SK-N-SH (cell line): Measurements from ENCODE around the gene TXNDC11. TPM values are rescaled to one million over a fixed set of nuclear protein-coding genes. Genes with fewer than 3 reads are reported as not detected.

ENCODE experiments used
- CTCF ChIA-PET: fragments of 300-600, 350-600 bp; formaldehyde crosslinking; extraction: SDS; loops from one replicate; lab custom pipeline; 2021; lab: Yijun Ruan, JAX
- POLR2A ChIA-PET: fragments of 350-600 bp; sonication (Branson Sonifier 250); formaldehyde crosslinking; extraction: SDS; loops from one replicate; lab custom pipeline; 2020; ENCODE audit warnings: antibody characterized with exemption, inconsistent platforms; lab: Yijun Ruan, JAX
- DNase-seq: peaks from one replicate; pipeline ENCODE4 v3.0.0; 2012
- H2AFZ ChIP-seq: fragments of 200-600 bp; sonication (generic); 2 replicates; pipeline ENCODE4 v1.8.1; 2016; ENCODE audit warnings: antibody characterized with exemption, mild to moderate bottlenecking, low read depth
- H3F3A ChIP-seq: fragments of 200-600 bp; sonication (generic); replicated peaks from 2 replicates; pipeline ENCODE3; 2016; ENCODE audit warnings: antibody characterized with exemption, mild to moderate bottlenecking; ENCODE audit not compliant: insufficient read depth
- H3K27ac ChIP-seq, 2 experiments: fragments of 200-500 bp in 1 of 2; fragments of 200-600 bp in 1 of 2; sonication (Bioruptor generic) in 1 of 2; sonication (generic), shearing (Covaris generic) in 1 of 2; 2 replicates each; pipeline versions ENCODE4 v1.5.1 to v1.6.1; 2014 to 2016; ENCODE audit warnings: low read depth in 2 of 2, inconsistent platforms in 1 of 2, low read length in 1 of 2, mild to moderate bottlenecking in 1 of 2, mixed read lengths in 1 of 2
- H3K27me3 ChIP-seq: fragments of 200-600 bp; sonication (generic), shearing (Covaris generic); 2 replicates; pipeline ENCODE4 v1.6.1; 2016; ENCODE audit warnings: mixed run types; ENCODE audit not compliant: insufficient read depth
- H3K36me3 ChIP-seq, 2 experiments: fragments of 200-500 bp in 1 of 2; fragments of 200-600 bp in 1 of 2; sonication (Bioruptor generic) in 1 of 2; sonication (generic) in 1 of 2; replicated peaks in 1 of 2; 2 replicates each; pipeline versions ENCODE3 to v1.5.1; 2014 to 2016; ENCODE audit warnings: low read length in 1 of 2, mild to moderate bottlenecking in 1 of 2; ENCODE audit not compliant: insufficient read depth in 2 of 2, control insufficient read depth in 1 of 2
- H3K4me1 ChIP-seq, 2 experiments: fragments of 200-500 bp in 1 of 2; fragments of 200-600 bp in 1 of 2; sonication (Bioruptor generic) in 1 of 2; sonication (generic), shearing (Covaris generic) in 1 of 2; 2 replicates each; pipeline versions ENCODE4 v1.5.1 to v1.6.1; 2014 to 2016; ENCODE audit warnings: low read depth in 1 of 2, low read length in 1 of 2, mixed run types in 1 of 2; ENCODE audit not compliant: insufficient read depth in 2 of 2, control insufficient read depth in 1 of 2
- H3K4me2 ChIP-seq: fragments of 200-600 bp; sonication (generic), shearing (Covaris generic); 2 replicates; pipeline ENCODE4 v1.6.1; 2017; ENCODE audit warnings: mixed run types
- H3K4me3 ChIP-seq, 2 experiments: fragments of 200-500 bp in 1 of 2; fragments of 200-600 bp in 1 of 2; sonication (Bioruptor generic) in 1 of 2; sonication (generic), shearing (Covaris generic) in 1 of 2; 2 replicates each; pipeline versions ENCODE4 v1.5.1 to v1.8.1; 2014 to 2016; ENCODE audit warnings: low read depth in 2 of 2, inconsistent platforms in 1 of 2, low read length in 1 of 2, mild to moderate bottlenecking in 1 of 2, mixed read lengths in 1 of 2, moderate library complexity in 1 of 2
- H3K79me2 ChIP-seq: fragments of 200-600 bp; sonication (generic); 2 replicates; pipeline ENCODE4 v1.8.1; 2017; ENCODE audit warnings: mild to moderate bottlenecking; ENCODE audit not compliant: insufficient read depth
- H3K9ac ChIP-seq: fragments of 200-600 bp; sonication (generic); 2 replicates; pipeline ENCODE4 v1.6.1; 2017; ENCODE audit warnings: mixed run types
- H3K9me2 ChIP-seq: fragments of 200-600 bp; sonication (generic); 2 replicates; pipeline ENCODE4 v1.6.1; 2017; ENCODE audit warnings: mixed run types
- H3K9me3 ChIP-seq: fragments of 200-600 bp; sonication (generic); 2 replicates; pipeline ENCODE4 v1.6.1; 2017; ENCODE audit warnings: mixed run types, mild to moderate bottlenecking, moderate library complexity
- H4K20me1 ChIP-seq: fragments of 200-600 bp; sonication (generic); 2 replicates; pipeline ENCODE4 v1.6.1; 2017; ENCODE audit warnings: mild to moderate bottlenecking, mixed run types; ENCODE audit not compliant: insufficient read depth
- CTCF ChIP-seq: fragments of 200-600 bp; sonication (generic); IDR thresholded peaks from 2 replicates; pipeline ENCODE4 v1.6.1; 2017; ENCODE audit warnings: antibody characterized with exemption, mild to moderate bottlenecking, moderate library complexity
- ELF1 ChIP-seq: IDR thresholded peaks from 2 replicates; pipeline ENCODE4 v1.4.0; 2012
- EP300 ChIP-seq, 2 experiments: IDR thresholded peaks; 2 replicates each; pipeline versions ENCODE4 v1.4.0 to v1.6.1; 2012; ENCODE audit warnings: borderline replicate concordance in 1 of 2, low read depth in 1 of 2, low read length in 1 of 2
- FOSL2 ChIP-seq: IDR thresholded peaks from 2 replicates; pipeline ENCODE4 v1.4.0; 2012; ENCODE audit warnings: low read depth, mild to moderate bottlenecking, moderate library complexity, borderline replicate concordance
- FOXJ3 ChIP-seq: sonication (generic); formaldehyde crosslinking; IDR thresholded peaks from 2 replicates; pipeline ENCODE4 v1.5.1; 2020; ENCODE audit warnings: mild to moderate bottlenecking, missing genetic modification reagents
- FOXM1 ChIP-seq: IDR thresholded peaks from 2 replicates; pipeline ENCODE4 v1.4.0; 2012; ENCODE audit warnings: low read depth, mild to moderate bottlenecking
- MEF2A ChIP-seq: IDR thresholded peaks from 2 replicates; pipeline ENCODE4 v1.4.0; 2012; ENCODE audit warnings: low read depth, borderline replicate concordance
- MXI1 ChIP-seq: IDR thresholded peaks from 2 replicates; pipeline ENCODE4 v1.6.1; 2012; ENCODE audit warnings: mild to moderate bottlenecking, low read depth, low read length, improper control_type of control experiment
- NRF1 ChIP-seq: IDR thresholded peaks from 2 replicates; pipeline ENCODE4 v1.6.1; 2012; ENCODE audit warnings: low read depth, mild to moderate bottlenecking, low read length
- RAD21 ChIP-seq: IDR thresholded peaks from 2 replicates; pipeline ENCODE4 v1.6.1; 2012; ENCODE audit warnings: mild to moderate bottlenecking, low read length
- REST ChIP-seq: IDR thresholded peaks from 2 replicates; pipeline ENCODE4 v1.6.1; 2012; ENCODE audit warnings: mild to moderate bottlenecking, low read depth, low read length, moderate library complexity
- RFX5 ChIP-seq: IDR thresholded peaks from 2 replicates; pipeline ENCODE4 v1.6.1; 2012; ENCODE audit warnings: mild to moderate bottlenecking, improper control_type of control experiment, low read length
- TEAD4 ChIP-seq: IDR thresholded peaks from 2 replicates; pipeline ENCODE4 v1.4.0; 2012; ENCODE audit warnings: mild to moderate bottlenecking, borderline replicate concordance; ENCODE audit not compliant: insufficient read depth
- YY1 ChIP-seq: IDR thresholded peaks from 2 replicates; pipeline ENCODE4 v1.4.0; 2012; ENCODE audit warnings: low read depth, mild to moderate bottlenecking
- WGBS: methylation state at CpG from one replicate; pipeline ENCODE4 v1.1.6; 2017; ENCODE audit warnings: low lambda C conversion rate; 5-methylcytosine and 5-hydroxymethylcytosine counted together
- polyA plus RNA-seq, 3 experiments: library from polyadenylated mRNA; depleted of rRNA; stranded (reverse); fragments of >200 nt; gene quantifications; 2 replicates each; pipeline ENCODE4 v1.2.3, GENCODE V29; 2012

The TXNDC11 gene
- polyA plus RNA-seq, 1 of the 3 experiments (the other 2 are of a cell fraction) = 37.0 TPM

GRCh38 chr16:11655655-11656054 is 87.0 kb downstream of the TXNDC11 start (continued):
- TF ChIP-seq REST (no peak), NRF1 (no peak), RAD21 (no peak), MEF2A (no peak), FOXJ3 (CRISPR knock-in tag) (no peak), FOXM1 (no peak), ELF1 (no peak)
- TF ChIP-seq, all 33 proteins: peak for 0

- H3K9me3 ChIP-seq = no peaks in the 10 kb centered on the region
- no peak overlapping the region for H3K4me2 ChIP-seq
- H3K79me2 ChIP-seq = no peaks in the 10 kb centered on the region
- WGBS = 66% methylated on average over 8 of the region's 8 CpGs
- H3K9me2 ChIP-seq = no peaks in the 10 kb centered on the region
- no peak overlapping the region for H3K4me3 ChIP-seq
- no peaks in the 10 kb centered on the region for H3F3A ChIP-seq
- H2AFZ ChIP-seq = no peak overlapping the region
- no peak overlapping the region for H3K27ac ChIP-seq
- no peaks in the 10 kb centered on the region for H3K36me3 ChIP-seq
- no peaks in the 10 kb centered on the region for H3K27me3 ChIP-seq
- no peak for DNase-seq
- H3K9ac ChIP-seq = no peak overlapping the region
- ChIA-PET CTCF (interaction anchor here (2.3 to 2.7 kb wide), 2 partner anchors 11 to 256 kb away, joined by 5 to 14 read pairs; no protein-coding TSS in a partner anchor), POLR2A (no interaction called here)
- no peak for TF ChIP-seq EP300 (IDR thresholded peaks at IDR 0.05; ENCODE audit: borderline replicate concordance in 1 of 2, low read depth in 1 of 2, low read length in 1 of 2)
- no peak for TF ChIP-seq TEAD4
- no peak for TF ChIP-seq RFX5
- no peak for TF ChIP-seq RAD21
- TF ChIP-seq MXI1 = no peak
- no peak for TF ChIP-seq CTCF
- no peak for TF ChIP-seq FOSL2
- TF ChIP-seq YY1 = no peak
- TF ChIP-seq ELF1 = no peak
- H4K20me1 ChIP-seq = no peaks in the 10 kb centered on the region
- H3K4me1 ChIP-seq = no peaks in the 10 kb centered on the region
Observed at GRCh38 chr16:11651796-11652195, 90.9 kb downstream of the TXNDC11 start.
